GM18870 (cell line): ENCODE data around the gene CDC25C.

Source experiments
- ATAC-seq: cut with Tn5 transposase; IDR thresholded peaks from one replicate; pipeline ENCODE4 v1.9.1; 2021; ENCODE audit warnings: moderate library complexity; ENCODE audit not compliant: unreplicated experiment

The CDC25C gene

GRCh38 chr5:138331449-138332368, at the start of gene CDC25C:
Gene CDC25C (minus strand): TSS chr5:138331804. CDS start chr5:138331180, 624 bp downstream.
- peak; percentile 96 for ATAC-seq

DNA sequence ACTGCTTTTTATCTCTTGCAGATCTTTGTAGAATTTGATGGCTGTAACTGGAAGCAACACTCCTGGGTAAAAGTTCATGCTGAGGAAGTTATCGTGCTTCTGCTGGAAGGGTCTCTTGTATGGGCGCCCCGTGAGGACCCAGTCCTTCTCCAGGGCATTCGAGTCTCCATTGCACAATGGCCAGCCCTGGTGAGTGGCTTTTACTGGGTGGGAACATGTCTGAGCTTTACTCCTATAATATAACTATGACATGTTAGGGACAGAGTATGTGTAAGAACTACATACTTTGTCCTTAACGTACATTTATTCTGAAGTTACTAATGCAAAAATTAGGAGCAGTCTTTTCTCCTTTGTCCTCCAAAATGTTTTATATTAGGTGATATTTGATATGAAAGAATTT, 41.0 kb upstream of the CDC25C start:
- no peak for ATAC-seq

GRCh38 chr5:138372225-138372624, 40.6 kb upstream of the CDC25C start:
- peak; percentile 77 for ATAC-seq

DNA sequence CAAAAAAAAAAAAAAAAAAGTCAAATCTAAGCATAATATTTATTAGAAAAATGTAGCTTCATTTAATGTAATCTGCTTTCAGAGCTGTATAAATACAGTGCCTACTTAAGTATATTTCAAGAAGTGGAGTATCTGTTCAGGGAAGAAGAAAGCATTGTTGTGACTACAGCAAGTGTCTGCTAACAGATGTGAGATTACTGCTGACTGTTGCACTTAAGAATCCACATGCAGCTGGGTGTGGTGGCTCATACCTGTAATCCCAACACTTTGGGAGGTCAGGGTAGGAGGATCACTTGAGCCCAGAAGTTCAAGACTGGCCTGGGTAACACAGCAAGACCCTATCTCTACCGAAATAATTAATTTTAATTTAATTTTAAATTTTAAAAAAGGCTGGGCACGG, 39.9 kb upstream of the CDC25C start:
- ATAC-seq, result no peak

DNA sequence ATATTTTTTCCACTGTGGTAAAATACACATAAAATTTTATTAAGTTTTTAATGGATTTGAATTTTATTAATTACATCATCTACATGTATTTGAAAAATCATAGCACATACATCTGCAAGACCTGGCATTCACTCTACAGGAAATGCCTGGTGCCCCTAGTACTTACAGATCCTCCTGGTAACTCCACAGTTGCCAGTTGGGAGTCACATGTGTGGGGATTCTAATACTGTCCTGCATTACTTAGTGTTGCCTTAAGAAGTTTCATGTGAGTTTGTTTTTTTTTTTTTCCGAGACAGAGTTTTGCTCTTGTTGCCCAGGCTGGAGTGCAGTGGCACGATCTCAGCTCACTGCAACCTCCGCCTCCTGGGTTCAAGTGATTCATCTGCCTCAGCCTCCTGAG, 38.9 kb upstream of the CDC25C start:
- ATAC-seq, result no peak

- no peak for ATAC-seq
Measured at GRCh38 chr5:138369706-138370105, 38.1 kb upstream of the CDC25C start.

DNA sequence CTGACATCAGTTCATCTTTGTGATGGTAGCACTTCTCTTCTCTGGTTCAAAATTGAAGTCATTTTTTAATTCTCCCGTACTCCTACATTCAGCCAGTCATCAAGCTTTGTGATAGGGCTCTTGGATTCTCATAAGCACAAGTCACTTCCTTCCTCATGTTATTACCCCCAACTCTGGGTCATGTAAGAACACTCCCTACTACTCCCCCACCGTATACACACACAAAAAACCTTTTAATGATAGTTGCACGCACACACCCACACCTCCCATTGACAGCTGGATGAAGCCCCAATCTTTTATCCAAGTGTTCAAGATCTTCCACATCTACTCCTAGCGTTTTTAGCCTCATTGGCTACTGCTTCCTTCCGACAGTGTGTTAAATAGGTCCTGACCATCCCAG, 37.7 kb upstream of the CDC25C start:
- no peak for ATAC-seq

DNA sequence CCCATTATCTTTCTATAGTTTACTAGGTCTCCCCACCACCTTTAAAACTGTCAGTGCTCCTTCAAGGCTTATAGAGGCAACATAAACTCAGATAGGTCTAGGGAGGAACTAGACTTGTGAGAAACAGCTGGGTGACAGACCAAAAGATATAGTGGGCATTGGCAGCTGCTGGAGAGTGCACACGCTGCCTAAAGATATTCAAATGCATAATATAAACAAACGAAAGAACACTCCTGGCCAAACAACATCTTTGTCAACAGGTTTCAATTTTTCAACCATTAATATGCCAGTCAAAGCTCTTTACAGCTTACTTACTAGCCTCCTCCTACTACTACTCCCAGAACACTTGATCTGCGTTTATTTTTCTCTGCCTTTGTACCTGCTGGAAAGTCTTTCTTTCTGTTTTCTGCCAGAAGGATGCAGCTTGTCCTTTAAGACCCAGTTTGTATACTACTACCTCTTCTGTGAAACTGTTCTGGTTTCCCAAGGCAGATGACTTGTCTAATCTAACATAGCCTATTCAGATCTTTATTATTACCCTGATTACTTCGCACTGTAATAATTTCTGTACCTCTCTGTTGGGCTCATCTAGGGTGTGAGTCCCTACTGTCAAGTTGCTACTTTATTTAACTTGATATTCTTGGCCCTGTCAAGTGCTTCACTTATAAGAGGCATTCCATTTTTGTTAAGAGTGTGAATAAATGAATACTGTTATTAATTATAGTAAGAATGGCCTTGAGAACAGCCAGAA, 35.2 kb upstream of the CDC25C start:
- no peak for ATAC-seq

DNA sequence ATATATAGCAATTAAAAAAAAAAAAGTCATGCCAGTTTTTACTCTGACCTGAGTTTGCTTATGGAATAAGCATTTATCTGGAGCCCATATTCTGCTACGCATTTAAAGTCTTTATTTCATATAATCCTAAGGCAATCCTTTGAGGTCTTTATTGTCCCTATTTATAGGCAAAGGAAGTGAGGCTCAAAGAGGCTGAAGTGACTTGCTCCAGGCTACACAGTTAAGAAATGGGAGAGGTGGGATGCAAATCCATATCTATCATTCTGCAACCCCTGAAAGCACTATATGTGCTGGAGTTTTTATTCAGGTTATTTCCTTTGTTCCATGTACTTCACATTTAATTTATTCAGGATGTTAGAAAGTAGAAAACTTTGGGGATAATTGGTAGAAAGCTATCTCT, 33.0 kb upstream of the CDC25C start:
- ATAC-seq, result no peak

DNA sequence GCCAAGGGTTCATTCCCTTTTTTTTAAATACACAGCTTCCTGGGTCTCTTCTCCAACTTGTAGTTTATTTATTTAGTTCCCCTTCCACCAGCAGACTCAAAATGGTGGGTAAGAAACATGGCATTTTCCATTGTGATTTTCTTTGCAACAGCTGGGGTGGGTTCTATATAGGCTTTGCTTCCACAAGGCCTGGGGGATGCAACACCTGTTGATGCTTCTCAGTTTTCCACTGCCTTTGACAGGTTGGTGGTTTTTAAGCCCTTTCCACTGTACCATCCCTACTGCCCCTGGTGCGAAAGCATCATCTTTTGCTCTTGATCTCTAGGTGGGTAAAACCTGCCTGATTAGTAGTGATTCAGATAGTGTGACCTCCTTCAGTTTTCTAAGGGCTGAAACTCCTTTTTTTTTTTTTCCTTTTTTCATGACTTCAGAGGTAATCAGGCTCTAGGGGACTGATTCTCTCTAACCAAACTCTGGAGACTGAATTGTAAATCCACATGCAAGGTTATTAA, 29.4 kb upstream of the CDC25C start:
- no peak for ATAC-seq

DNA sequence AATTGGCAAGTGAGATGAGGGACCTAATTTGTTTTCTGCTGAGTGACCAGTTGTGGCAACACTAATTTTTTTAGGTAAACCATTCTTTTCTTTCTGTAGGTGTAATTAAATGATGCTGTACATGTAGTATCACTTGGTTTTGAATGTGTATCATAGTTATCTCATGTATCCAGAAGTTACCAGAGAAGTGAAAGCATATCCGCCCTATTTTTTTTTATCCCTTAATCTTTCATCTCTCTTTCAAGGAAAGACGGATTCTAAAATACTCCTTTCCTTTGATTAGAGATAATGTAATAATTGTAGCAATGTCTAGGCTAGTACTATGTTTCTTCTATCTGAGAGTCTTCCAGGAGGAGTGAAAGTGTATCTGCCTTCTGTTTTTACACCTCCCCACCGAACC, 28.0 kb upstream of the CDC25C start:
- ATAC-seq, result no peak

- ATAC-seq, result peak; percentile 40
Measured at GRCh38 chr5:138354926-138355378, 23.3 kb upstream of the CDC25C start.

DNA sequence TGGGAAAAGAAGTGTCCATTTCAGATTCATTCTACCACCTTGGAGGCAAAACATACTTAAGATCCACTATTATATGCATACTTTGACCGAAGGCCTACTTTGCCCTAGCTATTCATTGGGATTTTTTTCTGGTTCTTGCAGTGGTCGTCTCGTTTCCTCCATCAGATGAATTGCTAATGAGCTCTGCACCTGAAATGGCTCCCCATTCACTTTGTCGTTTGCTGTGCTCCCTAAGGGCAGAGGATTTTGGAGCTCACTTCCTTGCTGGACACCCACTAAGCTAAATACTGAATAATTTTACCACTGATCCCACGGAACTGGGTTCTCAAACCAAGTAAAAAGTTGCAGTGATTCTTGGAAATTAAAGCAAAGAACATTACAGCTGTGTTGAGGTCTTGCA, 22.8 kb upstream of the CDC25C start:
- ATAC-seq, result no peak

GRCh38 chr5:138353560-138354080, 22.0 kb upstream of the CDC25C start:
- no peak for ATAC-seq

GRCh38 chr5:138352722-138353559, 21.3 kb upstream of the CDC25C start:
- ATAC-seq, result peak; percentile 30

DNA sequence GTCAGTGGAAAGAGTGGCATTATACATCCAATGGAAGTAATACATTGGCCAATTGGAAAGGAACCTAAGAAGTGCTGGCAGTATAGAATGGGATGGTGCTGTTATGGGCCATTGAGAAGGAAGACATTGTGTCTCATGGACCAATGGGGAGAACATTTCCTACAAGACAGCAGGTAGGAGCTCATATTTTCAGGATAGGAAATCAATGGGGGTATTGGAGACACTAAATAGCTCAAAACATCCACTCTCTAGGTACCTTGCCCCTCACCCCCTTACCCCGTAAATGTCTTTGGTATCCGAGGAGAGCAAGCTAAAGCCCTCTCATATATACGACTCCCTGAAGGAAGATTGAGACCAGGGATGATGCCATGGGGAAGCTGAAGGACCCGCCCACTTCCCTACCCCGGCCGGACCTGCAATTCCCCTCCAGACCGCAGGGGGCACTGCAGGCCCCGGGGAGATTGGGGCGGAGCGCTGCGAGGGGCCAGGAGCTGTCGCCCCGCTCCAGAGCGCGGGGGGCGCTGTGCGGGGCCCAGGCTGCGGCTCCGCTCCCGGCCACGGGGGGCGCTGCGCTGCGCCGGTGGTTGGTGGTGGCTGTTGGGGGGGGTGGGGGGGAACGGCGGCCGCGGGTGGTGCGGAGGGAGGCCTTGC, 20.6 kb upstream of the CDC25C start, which contains the start of gene KDM3B:
TSS of gene KDM3B (plus strand) at position 615 of the 651 bp plus-strand sequence. CDS start 111 bp downstream, outside the sequence.
- peak; percentile 32 for ATAC-seq

- ATAC-seq, result no peak
Measured at GRCh38 chr5:138351517-138351916, 19.9 kb upstream of the CDC25C start.

- no peak for ATAC-seq
Measured at GRCh38 chr5:138351056-138351455, 19.5 kb upstream of the CDC25C start.

GRCh38 chr5:138350563-138350890, 18.9 kb upstream of the CDC25C start:
- no peak for ATAC-seq
